Pulmonary artery endothelial cell (primary cell): ENCODE measurements around the gene RIF1. TPM values are rescaled to one million over a fixed set of nuclear protein-coding genes. Genes with fewer than 3 reads are reported as not detected.
"Not testable (repeated sequence)": the region's sequence is repeated elsewhere in the genome, so short reads cannot be mapped to it uniquely, and the experiment has no call there.

Experiments used
- DNase-seq: peaks from one replicate; pipeline ENCODE4 v3.0.0-alpha.2; 2011; ENCODE audit warnings: low read depth, low spot score
- total RNA-seq: library from RNA; depleted of rRNA; stranded (reverse); fragments of >200 nt; gene quantifications from 2 replicates; pipeline ENCODE4 v1.2.3, GENCODE V29; 2014

The RIF1 gene
- 40.7 and 54.3 TPM in 2 replicates for total RNA-seq

DNA sequence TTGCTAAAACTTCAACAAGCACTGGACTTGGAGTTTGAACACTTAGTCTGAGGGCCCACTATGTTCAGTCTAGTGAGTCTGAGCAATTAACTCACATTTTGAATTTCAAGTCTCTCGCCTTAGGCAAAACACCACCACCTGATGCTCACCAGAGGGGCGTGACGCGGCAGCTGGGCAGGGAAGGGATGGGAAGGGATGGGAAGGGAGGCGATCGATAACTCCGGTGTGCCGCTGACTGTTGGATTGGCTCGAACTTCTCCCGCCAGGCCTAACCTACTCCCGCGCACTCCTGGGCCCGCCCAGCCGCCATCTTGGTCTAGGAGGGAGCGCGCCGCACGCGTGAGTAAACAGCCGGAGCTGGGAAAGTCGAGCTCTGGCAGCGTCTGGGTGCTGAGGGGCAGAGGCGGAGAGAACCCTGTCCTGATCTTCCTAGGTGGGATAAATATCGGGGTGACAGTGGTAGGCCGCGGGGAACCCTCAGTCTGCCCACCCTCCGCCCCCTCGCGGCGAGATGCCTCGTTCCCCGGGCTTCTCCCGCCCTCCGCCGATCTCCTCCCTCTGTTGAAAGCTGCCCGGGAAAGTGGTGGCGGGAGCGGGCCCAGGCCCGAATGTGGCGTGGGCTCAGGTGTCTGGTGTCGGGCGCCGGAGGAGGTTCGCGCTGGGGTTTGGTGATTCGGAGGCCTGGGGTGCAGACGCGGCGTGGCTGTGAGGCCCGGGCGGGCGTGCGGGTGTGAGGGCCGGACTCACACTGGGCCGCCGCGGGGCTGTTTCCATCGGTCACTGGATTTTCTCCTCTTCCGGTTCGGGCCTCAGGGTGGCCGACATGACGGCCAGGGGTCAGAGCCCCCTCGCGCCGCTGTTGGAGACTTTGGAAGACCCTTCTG lies at the start of gene RIF1:
TSS of gene RIF1 (plus strand) at position 302 of the 884 bp plus-strand sequence. CDS start at position 824, 522 bp downstream.
- peak; percentile 87 for DNase-seq

- DNase-seq, result no peak
Measured at GRCh38 chr2:151361674-151362370, 47.9 kb upstream of the RIF1 start.

DNA sequence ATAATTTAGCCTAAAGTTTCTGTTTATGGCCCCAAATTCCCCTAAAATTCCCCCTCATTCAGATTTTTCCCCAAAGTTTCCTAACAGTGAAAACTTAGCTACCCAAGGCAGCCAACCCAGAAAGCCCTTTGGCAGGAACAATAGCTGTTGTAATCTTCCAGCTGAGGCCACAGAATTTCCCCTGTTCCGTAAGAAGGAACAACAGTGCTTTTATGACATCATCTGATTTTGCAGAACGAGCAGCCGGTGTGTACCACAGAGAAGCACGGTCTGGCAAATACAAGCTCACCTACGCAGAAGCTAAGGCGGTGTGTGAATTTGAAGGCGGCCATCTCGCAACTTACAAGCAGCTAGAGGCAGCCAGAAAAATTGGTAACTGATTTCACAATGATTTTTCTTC lies 46.0 kb upstream of the RIF1 start:
- no peak for DNase-seq

DNA sequence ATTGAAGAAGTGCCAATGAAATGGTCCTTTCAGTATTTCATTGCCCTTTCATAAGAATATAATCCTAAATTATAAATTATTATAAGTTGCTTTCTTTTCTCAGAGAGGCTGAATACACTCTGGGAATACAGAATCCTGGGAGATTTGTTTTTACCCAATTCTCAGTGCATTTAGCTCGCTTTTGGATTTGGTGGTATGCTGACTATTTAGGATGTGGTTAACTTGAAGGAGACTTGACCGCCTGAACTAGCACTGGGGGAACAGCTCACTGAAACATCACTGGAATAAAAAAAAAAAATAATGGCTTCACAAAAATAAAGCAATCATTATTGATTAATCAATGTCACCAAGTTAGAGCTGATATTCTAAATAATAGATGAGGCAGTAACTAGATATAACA lies 42.1 kb upstream of the RIF1 start:
- no peak for DNase-seq

GRCh38 chr2:151374436-151374835 lies 35.3 kb upstream of the RIF1 start:
- DNase-seq, result peak; percentile 30

GRCh38 chr2:151379169-151379568 lies 30.5 kb upstream of the RIF1 start:
- no peak for DNase-seq

- DNase-seq, result no peak
Measured at GRCh38 chr2:151380580-151381235, 29.0 kb upstream of the RIF1 start.

DNA sequence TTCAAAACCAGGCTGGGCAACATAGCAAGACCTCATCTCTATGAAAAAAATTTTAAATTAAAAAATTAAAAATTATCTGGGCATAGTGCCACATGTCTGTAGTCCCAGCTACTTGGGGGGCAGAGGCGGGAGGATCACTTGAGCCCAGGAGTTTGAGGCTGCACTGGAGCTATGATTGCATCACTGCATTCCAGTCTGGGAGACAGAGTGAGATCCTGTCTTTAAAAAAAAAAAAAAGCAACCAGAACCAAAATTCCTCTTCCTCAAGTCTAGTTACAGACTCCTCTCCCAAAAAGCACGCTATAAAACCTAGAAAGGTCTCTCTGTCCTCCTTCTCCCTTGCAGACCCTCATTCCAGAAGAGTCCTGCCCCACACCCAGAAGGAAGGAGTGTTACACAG lies 28.4 kb upstream of the RIF1 start:
- no peak for DNase-seq

DNA sequence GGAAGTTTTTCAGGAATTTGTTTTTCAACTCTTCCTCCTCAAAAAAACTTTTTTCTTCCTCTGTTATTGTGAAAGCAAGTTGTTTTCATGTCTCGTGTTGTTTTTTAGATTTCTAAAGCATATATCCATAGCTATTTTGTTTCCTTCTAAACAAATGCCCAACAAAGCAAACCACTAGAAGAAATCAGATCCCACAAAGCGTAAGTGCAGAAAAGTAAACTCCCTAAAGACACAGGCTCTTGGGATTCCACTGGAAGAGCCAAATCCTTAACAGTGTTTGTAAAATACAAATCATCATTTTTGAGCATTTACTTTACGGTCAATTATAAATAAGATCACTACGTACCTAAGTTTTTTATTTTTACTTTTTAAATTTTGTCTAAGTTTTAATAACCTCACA lies 21.7 kb upstream of the RIF1 start:
- no peak for DNase-seq

DNA sequence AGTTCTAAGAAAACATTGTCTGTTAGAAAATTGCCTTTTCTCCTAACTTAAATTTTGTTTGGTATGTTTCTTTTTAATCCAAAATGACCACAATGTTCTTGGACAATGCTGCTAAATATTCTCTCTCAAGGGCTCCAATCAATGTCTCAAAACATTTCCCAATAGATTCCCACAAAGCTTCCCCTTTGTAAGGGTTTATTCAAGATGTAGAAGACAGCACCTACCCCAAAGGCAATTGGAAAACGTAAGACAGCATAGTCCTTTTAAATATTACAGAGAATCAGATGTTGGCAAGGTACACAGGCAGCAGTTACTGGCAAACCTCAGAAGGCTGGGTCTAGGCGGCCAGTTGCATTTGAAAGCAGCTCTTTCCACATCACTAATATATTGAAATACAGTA lies 18.3 kb upstream of the RIF1 start:
- DNase-seq, result no peak

- DNase-seq, result no peak
Measured at GRCh38 chr2:151394509-151394908, 15.2 kb upstream of the RIF1 start.

DNA sequence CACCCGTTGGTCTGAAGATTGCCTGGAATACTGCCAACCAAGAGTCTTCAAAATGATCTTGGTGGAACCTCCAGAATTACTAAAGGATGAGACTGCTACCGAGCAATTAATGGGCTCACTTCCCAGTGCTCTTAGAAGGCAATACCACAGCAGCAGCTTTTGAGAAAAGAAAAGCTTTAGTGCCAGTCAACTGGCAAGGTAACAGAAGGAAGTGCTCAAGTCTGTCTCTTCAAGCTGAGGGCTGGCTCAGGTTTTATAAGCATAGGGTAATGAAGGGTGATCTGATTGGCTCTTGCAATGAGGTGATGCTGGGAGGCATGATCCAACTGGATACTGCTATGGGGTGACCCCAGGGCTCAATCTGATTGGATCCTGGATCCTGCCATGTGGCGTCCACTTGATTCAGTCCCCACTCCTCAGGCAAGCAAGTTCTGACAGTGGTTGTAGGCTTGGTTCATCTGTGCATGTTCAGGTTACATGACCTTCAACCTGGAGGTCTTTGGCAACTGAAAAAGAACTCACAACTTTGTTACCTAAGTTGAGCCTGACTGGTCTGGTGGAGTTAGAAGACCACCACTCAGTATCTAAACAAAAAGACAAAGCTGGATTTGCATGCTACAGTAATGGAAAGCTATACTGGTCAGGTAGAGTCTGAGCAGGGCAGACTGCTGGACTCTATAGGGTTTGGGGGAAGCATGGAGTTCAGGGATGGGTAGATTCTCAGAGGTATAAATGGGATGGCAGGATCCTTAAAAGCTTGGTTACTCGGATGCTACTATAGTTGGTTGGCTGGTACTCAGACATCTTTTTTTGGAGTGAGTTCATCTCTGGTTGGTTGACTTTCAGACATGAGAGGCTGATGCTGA lies 14.0 kb upstream of the RIF1 start:
- DNase-seq, result no peak

DNA sequence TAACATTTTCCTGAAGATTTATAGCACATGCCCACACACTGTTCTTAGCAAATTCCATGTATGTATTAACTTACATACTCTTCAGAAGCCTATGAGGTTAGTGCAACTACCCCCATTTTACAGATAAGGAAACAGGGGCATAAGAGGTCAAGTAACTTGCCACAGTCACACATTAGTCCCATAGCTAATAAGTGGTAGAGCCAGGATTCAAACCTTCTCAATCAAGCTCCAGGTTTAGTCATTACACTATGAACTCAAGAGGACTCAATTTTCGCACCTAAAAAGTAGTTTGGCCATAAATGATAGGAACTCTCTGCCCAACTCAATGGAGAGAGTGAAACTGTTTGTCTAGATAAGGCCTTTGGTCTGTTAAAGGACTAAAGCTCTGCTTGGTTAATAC lies 9.7 kb upstream of the RIF1 start:
- DNase-seq, result no peak

DNA sequence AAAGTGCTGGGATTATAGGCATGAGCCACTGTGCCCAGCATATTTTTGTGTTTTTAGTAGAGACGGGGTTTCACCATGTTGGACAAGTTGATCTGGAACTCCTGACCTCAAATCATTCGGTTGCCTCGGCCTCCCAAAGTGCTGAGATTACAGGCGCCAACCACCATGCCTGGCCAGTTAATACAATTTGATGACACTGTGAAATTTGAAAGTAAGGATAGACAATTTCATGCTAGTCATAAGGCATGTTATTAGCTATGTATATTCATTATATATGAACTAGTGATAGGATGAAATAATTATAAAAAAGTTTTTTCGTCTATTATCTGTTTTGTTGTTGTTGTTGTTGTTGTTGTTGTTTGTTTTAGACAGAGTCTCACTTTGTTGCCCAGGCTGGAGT lies 8.6 kb upstream of the RIF1 start:
- DNase-seq, result no peak

DNA sequence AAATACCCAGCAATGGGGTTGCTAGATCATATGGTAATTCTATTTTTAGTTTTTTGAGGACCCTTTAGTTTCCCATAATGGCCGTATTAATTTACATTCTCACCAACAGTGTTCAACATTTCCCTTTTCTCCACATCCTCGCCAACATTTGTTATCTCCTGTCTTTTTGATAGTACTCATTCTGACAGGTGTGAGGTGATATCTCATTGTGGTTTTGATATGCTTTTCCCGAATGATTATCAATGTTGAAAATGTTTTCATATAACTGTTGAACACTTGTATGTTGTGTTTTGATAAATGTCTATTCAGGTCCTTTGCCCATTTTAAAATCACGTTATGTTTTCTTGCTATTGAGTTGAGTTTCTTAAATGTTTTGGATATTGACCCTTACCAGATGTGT lies 5.8 kb upstream of the RIF1 start:
- no peak for DNase-seq

DNA sequence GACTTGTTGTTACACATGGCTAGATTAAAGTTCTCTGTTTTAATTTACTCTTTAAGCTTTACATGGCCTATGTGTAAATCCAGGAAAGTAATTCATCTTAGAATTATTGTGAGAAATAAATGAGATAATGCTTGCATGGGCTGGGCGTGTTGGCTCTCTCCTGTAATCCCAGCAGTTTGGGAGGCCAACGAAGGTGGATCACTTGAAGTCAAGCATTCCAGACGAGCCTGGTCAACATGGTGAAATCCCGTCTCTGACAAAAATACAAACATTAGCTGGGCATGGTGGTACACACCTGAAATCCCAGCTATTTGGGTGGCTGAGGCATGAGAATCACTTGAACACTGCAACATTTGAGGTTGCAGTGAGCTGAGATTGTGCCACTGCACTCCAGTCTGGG lies 4.3 kb upstream of the RIF1 start:
- no peak for DNase-seq

- DNase-seq, result no peak
Measured at GRCh38 chr2:151407281-151407680, 2.4 kb upstream of the RIF1 start.

DNA sequence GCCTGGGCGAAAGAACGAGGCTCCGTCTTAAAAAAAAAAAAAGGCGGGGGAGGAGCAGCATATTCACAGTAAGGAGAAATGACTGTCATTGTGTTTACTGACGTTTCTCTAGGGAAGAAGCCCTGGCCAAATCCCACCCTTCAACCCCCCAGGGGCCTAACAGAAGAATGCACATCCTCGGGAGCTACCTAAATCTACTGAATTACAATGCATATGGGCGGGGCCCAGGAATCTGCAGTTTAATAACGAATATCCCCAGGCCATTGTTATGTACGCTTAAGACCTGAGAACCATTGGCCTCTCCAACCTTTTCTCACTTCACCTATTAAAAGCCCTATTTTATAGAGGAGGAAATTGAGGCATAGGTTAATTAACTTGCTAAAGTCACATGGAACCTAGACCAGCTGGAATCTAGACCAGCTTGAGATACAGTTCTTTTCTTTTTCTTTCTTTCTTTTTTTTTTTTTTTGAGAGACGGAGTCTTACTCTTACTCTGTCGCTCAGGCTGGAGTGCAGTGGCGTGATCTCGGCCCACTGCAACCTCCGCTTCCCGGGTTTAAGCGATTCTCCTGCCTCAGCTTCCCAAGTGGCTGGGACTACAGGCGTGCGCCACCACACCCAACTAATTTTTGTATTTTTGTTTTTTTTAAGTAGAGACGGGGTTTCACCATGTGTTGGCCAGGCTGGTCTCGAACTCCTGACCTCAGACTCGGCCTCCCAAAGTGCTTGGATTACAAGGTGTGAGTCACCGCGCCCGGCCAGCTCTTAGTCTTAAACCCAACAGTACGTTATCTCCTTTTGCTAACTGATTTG lies 708 bp upstream of the RIF1 start:
- no peak for DNase-seq

DNA sequence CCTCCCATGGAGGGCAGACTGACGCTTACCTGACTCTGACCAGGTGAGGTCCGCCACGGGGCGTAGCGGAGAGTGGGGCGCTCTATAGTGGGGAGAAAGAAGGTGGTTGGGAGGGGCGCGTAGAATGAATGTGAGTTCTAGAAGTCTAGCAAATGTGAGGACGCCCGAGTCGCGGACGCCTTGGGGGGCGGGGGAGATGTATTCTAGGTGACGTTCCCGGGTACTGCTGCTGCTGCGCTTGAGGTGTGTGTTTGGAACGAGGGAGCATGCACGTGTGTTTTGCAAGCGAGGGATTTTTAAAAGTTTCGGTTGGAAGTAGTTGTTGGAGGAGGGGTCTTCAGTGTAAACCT lies 758 bp downstream of the RIF1 start:
- DNase-seq, result no peak

- no peak for DNase-seq
Measured at GRCh38 chr2:151417650-151418049, 7.9 kb downstream of the RIF1 start.

GRCh38 chr2:151421681-151422080 lies 12.0 kb downstream of the RIF1 start:
- not testable (repeated sequence) for DNase-seq
